GM19025 (cell line): ENCODE results near the gene ODF2L.
"Not testable (repeated sequence)": the region's sequence is repeated elsewhere in the genome, so short reads cannot be mapped to it uniquely, and the experiment has no call there.

Experiments used
- ATAC-seq: cut with Tn5 transposase; IDR thresholded peaks from one replicate; pipeline ENCODE4 v1.9.1; 2021; ENCODE audit warnings: mild to moderate bottlenecking, low read depth, moderate library complexity; ENCODE audit not compliant: unreplicated experiment

ODF2L gene

DNA sequence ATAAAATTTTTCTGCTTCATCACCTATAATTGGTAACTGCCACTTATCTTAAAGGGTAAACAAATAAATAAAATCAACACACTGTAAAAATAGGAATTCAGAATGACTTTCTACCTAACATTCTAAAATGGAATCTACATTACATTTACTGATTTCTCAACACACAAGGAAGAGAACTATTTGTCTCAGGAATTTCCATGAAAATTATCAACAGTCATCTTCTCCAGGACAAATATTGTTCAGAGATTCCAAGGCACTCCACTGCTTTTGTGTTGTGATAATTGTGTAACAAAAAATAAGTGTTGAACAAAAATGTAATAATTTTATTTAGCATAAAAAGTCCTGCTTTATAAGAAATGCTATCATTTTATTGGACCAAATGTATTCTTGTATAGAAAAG, 7.3 kb downstream of the ODF2L start:
- no peak for ATAC-seq

DNA sequence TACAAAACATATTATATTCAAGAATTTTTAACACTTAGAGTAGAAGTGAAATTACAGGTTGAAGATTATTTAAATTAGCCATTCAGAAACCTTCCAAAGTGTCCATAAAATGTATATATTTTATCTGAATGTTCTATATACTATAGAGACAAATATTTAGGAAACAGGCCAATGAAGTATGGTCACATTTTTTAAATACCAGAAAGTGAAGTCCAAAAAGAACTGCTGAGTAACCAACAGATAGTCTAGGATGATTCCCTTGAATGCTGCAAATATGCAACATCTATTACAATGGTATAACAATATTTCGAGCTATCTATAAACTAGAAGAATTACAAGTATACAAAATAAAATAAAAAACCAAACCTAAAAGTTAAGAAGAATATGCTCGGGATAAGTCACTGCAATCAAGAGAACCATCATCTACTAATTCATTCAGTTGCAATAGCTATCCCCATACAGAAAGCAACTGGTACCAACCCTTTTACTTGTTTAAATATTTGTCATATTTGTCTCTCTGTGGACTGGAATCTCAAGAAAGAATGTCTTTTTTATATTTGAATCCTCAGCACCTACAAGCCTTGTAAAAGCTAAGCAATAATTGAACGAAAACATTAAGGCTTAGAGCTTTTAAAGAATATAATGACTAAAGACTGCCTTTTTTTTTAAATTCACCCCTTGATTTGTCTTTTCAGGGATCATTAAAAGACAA, 8.1 kb downstream of the ODF2L start:
- no peak for ATAC-seq

DNA sequence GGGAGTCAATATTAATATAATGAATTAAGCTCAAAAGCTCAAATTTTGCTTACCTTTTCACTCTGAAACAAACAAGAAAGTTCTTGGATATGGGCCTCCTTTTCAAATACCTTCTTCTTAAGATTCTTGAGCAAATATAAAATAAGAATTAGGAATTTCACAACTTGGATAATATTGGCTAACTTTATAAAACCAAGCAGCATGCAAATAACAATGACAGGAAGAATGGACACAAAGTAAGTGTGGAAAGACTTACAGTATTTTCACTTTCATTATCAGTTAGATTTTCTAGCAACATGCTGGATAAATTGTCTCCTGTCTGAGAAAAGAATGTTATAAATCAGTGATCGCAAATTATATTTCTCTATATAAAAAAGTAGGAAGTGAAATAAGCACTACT, 13.2 kb downstream of the ODF2L start:
- no peak for ATAC-seq

DNA sequence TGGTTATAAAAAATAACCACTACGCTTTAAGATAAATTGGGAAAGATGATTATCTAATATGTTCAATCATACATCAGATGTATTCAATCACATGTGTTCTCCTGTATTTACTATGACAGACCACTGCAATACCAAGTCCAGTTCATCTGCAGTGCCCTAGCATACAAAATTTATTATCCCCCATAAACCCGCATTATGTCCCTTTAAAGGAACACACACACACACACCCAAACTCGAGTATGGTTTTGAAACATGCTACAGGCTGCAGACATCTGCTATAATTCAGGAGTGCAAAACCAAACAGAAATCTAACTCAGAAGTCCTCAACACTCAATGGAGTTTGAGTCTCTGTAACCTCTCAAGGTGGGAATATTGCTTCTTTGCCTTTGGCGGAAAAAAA, 14.9 kb downstream of the ODF2L start:
- no peak for ATAC-seq

DNA sequence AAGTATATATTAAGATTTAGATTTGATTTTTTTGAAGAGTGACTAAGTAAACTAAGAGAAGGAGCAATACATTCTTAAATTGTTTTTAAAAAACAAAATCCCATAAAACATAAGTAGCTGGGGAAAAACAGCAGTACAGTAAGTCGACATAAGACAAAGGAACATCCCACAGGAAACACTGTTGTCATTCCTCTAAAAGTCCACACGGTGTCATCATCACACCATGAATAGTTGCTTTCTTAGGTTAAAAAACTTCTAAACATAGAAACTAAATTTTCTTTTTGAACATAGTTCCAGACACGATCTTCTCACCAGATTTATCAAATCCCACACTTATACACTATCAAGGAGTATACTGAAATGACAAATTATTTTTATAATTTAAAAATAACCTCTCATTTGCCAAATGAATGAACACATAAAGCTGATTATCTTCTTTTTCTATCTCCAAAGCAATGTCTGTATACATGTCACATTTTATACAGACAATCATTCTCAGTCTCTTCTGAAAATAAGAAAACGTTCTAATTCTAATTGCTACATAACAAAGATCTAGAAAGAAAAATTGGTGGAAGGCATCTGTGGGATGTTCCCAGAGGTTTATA, 15.8 kb downstream of the ODF2L start:
- ATAC-seq = no peak

DNA sequence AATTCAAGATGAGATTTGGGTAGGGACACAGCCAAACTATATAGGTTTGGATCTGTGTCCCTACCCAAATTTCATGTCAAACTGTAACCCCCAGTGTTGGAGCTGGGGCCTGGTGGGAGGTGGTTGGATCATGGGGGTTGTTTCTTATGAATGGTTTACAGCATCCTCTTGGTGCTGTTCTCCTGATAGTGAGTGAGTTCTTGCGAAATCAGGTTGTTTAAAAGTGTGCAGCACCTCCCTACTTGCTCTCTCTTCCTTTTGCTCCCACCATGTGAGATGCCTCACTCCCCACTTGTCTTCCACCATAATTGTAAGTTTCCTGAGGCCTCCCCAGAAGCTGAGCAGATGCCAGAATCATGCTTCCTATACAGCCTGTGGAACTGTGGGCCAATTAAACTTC, 17.3 kb downstream of the ODF2L start:
- ATAC-seq = no peak

DNA sequence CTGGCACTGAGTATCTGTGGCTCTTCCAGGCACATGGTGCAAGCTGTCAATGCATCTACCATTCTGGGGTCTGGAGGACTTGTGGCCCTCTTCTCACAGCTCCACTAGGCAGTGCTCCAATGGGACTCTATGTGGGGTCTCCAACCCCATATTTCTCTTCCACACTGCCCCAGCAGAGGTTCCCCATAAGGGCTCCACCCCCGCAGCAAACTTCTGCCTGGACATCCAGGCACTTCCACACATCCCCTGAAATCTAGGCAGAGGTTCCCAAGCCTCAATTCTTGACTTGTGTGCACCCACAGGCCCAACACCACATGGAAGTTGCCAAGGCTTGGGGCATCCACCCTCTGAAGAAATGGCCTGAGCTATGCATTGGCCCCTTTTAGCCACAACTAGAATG, 18.8 kb downstream of the ODF2L start:
- ATAC-seq = no peak

DNA sequence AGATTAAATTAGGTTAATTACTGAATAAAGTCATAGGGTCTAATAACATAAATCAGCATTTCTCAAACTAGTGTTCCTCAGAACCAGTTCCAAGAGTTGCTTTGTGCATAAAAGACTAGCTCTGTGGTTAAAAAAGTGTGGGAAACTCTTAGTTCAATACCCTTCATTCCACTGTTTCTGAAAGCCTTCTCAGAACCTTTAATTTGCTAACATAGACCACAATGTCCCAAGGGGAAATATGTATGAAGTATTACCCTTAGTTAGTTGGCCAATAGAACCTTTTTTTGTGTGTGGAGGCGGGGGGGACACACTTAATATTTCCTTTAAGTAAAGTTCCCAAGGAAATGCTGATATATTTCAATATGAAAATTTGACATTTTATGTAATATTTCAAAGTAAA, 20.4 kb downstream of the ODF2L start:
- no peak for ATAC-seq

DNA sequence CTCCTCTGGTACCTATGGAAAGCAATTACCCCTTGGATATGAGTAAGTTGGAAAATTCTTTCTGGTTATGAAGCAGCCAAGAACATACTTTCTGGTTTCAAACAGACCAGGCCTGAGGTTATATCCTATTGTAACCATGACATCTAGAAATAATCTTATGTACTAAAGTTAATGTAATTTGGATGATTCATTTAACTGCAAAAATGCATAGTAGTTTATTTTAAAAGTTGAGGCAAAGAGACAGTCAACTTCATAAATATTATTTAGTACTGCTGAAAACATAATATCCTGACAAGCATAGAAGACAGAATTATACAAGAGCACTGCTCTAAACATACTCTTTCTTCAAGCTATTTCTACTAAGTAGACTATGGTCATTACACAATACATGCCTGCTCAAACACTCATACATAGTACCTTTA, 25.5 kb downstream of the ODF2L start:
- ATAC-seq = no peak

DNA sequence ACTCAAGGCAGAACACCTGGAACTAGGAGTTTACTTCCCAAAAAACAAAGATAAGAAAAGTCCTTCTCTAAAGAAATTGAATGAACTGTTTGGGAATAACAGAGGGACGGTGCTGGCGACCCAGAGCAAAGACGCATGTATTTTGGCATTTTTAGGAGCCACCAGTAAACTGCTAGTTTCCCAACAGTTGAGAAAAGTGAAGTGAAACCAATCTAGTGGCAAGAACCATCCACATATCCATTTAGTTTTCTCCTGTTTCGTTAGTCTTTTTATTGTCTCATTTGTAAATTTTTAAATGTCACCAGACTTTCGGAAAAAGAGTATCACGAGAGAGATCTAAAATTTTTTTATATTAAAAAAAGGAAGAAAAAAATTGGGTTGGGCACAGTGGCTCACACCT, 30.2 kb downstream of the ODF2L start:
- no peak for ATAC-seq

DNA sequence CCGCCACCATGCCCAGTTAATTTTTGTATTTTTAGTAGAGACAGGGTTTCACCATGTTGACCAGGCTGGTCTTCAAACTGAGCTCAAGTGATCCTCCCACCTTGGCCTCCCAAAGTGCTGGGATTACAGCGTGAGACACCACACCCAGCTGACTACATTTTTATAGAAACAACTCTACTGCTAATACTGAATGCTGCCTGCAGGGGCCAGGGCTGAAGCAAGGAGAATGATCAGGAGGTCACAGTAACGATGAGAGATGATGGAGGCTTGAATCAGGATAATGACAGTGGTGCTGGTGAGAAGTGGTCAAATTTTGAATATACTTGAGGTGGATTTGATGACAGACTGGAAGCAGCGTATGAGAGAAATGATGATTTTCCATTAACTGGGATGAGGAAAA, 33.3 kb downstream of the ODF2L start:
- no peak for ATAC-seq

DNA sequence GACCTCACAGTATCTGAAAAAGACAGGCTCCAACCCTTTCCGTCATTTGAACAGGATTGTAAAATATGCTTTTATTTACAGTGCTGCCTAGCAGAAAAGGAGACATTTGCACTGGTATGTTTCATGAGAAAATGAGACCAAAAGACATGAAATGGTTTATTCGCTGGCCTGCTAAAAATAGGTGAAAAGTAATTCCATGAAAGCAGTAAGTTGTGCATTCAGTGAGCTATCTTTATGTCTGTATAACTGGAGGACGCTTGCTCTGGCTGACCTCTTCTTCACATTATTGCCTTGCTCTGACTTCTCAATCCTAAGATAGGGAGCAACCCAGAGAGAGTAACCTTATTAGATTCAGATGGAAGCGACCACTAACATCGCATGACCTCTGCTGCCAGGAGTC, 38.3 kb downstream of the ODF2L start:
- ATAC-seq = no peak

DNA sequence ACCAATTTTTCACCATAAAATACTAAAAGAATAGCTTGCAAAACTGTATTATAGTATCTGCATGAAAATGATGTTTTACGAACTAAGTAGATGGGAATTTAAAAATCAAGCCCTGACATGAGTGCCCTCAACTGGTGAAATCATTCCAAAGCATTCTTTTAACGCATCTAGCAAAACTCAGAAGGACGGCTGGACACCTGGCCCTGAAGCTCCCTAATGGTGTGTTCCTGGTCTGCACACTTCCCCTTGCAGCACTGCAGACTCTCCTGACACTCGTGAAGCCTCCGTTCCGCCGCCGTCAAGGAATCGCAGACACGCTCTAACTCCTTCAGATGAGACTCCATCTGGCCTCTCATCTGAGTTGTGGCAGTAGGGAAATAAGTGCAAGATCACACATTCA, 39.9 kb downstream of the ODF2L start:
- ATAC-seq = no peak

DNA sequence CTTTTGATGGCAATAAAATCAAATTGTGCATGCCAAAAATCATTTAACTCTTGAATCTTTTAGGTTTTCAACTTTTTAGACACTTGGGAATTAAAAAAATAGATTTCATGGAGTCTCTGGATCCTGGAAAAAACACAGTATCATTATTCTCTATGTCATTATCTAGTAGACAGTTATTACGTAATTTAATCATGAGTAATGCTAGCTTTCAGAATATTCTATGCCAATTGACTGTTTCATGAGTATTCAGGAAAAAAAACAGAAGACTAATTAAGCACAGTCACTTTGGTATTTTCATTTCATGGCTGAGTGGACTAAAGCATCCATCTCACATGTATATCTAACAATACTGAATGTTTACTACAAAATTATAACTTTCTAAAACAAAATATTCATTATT, 44.0 kb downstream of the ODF2L start:
- ATAC-seq = no peak

DNA sequence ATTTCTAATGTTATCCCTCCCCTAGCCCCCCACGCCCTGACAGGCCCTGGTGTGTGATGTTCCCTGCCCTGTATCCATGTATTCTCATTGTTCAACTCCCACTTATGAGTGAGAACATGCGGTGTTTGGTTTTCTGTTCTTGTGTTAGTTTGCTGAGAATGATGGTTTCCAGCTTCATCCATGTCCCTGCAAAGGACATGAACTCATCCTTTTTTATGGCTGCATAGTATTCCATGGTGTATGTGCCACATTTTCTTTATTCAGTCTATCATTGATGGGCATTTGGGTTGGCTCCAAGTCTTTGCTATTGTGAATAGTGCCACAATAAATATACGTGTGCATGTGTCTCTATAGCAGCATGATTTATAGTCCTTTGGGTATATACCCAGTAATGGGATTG, 45.9 kb downstream of the ODF2L start:
- not testable (repeated sequence) for ATAC-seq

DNA sequence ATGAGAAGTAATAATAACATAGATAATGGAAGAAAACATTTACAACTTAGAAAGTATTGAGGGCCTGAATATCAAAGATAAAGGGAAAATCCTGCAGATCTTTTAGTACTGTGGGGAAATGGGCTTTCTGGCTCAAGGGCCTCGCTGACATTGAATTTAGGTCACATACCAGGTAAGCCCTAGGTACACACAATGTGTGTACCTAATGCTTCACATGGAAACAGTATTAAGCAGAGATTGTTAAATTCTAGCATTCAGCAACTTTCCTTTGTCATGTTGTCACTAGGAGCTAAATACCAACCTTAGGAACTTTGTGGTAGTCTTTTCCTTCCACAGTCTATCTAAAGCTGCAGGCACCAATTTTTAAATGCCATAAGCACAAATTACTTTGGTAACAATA, 49.7 kb downstream of the ODF2L start:
- ATAC-seq = no peak

DNA sequence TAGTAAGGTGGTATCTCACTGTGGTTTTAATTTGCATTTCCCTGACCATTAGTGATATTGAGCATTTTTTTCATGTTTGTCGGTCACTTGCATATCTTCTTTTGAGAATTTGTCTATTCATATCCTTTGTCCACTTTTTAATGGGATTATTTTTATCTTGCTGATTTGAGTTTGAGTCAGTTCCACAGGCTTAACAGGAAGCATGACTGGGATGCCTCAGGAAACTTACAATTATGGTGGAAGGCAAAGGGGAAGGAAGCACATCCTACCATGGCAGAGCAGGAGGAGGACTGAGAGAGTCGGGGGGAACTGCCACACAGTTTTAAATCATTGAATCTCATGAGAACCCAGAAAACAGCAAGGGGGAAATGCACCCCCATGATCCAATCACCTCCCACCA, 51.1 kb downstream of the ODF2L start:
- no peak for ATAC-seq

DNA sequence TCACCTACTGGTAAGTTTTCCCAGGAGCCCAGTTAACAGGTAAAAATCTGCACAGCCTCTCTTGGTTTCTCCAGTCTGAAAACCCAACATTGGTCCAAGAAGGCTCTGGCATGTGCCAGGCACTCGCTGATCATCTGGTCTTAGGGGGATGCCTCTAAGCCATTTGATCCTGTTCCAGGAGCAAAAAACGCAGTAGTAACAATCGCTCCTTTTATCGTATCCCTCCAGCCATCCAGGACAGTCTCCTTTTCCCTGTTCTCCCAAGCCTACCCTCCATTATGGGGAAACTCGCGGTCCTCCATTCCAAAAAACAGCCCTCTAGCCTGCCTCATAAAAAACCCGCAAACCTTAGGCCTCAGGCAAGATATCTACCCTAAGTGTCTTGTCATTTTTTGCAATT, 56.2 kb downstream of the ODF2L start:
- ATAC-seq = no peak

DNA sequence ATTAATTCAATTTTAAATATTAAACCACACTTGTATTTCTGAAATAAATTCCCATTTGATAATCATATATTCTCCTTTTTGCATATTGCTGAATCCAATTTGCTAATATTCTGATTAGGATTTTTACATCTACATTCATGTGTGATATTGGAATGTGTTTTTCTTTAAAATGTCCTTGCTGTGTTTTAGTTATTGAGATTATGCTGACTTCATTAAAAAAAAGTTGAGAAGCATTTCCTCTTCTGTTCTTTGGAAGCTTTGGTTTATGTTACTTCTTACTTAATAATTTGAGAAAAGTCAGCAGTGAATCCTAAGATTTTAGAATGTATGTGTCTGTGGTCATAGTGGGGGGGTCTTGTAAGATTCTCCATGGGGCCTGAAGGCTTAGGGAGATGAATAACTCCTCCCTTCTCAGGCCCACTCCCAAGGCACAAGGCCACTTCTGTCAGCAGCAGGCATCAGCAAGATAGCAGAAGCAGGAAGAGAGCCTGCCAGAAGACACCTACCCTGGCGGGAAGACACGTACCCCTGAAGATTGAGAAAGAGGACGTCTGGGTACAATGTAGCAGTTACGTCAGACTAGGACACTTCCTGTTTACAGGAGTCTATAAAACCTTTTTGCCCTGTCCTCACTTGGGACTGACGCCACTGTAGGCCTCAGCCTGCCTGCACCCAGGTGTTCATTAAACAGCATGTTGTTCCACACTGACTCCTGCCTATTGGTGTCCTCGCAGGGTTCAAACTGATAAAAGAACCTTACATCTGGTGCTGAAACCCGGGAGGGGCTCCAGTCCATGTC, 56.9 kb downstream of the ODF2L start:
- no peak for ATAC-seq

DNA sequence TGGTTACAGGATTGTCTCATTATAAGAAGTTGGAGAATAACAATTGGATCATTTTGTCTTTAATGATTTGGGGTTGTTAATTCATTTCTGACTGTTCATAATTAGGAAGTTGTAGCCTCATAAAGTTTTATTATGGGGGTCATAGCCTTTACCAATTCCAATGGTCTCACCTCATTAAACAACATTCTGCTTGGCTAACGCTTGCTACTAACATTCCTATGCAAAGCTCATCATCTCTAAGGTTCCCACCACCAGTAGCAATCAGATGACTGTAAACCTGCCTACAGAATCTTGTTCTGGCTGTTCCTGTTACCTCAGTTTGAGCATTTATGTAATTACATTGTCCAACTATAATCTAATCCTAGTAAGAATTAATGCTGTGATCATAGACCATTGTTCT, 60.2 kb downstream of the ODF2L start:
- no peak for ATAC-seq

DNA sequence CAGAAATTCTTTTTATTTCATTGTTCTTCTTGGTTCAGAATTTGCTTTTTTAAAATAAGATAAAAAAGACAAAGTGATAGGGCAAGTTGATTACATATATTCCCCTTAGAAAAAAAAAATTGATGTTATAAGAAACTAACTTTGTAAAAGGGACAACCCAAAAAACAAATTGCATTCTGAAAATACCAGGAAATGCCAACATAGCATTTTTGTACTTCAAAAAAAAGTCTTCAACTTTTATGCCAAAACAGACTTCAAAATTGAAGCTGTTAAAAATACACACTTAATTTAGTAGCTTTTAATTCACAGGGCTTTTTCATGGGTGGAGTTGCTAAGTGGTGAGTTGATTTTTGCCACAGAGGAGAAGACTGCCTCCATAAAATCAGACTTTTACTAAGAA, 70.9 kb downstream of the ODF2L start:
- ATAC-seq = no peak
